22Rv1 (cell line): ENCODE results near the gene SYT15.
"Not testable (repeated sequence)": the region's sequence is repeated elsewhere in the genome, so short reads cannot be mapped to it uniquely, and the experiment has no call there.

ENCODE experiments used
- CTCF ChIP-seq: fragments of 450-650 bp; IDR thresholded peaks from 2 replicates; pipeline ENCODE4 v1.5.1; 2017; ENCODE audit warnings: mild to moderate bottlenecking
- ZFX ChIP-seq: fragments of 450-650 bp; IDR thresholded peaks from 2 replicates; pipeline ENCODE4 v1.6.1; 2017; ENCODE audit warnings: antibody characterized with exemption, borderline replicate concordance

GRCh38 chr10:46617134-46617533, 38.2 kb downstream of the SYT15 start:
- not testable (repeated sequence) for TF ChIP-seq CTCF, ZFX
